HEK293 (cell line): ENCODE measurements around the gene ZFC3H1.

Source experiments
- CTCF ChIA-PET: fragments of 350-600 bp; formaldehyde crosslinking; extraction: SDS; loops from one replicate; lab custom pipeline; 2021; ENCODE audit warnings: antibody characterized with exemption; lab: Yijun Ruan, JAX
- POLR2A ChIA-PET: fragments of 300-600 bp; formaldehyde crosslinking; extraction: SDS; loops from one replicate; lab custom pipeline; 2020; ENCODE audit warnings: antibody characterized with exemption, inconsistent platforms; lab: Yijun Ruan, JAX
- H3K27ac ChIP-seq: fragments of 200-500 bp; sonication (Bioruptor generic); 2 replicates; pipeline ENCODE4 v1.5.1; 2014; ENCODE audit warnings: low read depth, low read length, control low read depth, inconsistent platforms; ENCODE audit errors: extremely low read depth
- H3K36me3 ChIP-seq, 2 experiments: fragments of 200-500 bp in 1 of 2; sonication (Bioruptor generic) in 1 of 2; 1 replicate in 1 of 2; 2 replicates in 1 of 2; pipeline ENCODE4 v1.5.1; 2014 to 2017; ENCODE audit warnings: inconsistent platforms in 2 of 2, low read length in 2 of 2; ENCODE audit not compliant: control insufficient read depth in 2 of 2, insufficient read depth in 1 of 2
- H3K4me1 ChIP-seq: fragments of 200-500 bp; sonication (Bioruptor generic); 2 replicates; pipeline ENCODE4 v1.5.1; 2014; ENCODE audit warnings: mild to moderate bottlenecking, low read length, inconsistent platforms; ENCODE audit not compliant: control insufficient read depth, insufficient read depth
- H3K4me3 ChIP-seq: 2 replicates; pipeline ENCODE4 v1.5.1; 2011; ENCODE audit warnings: low read depth, mild to moderate bottlenecking, control low read depth, low read length, moderate library complexity
- H3K9me3 ChIP-seq: fragments of 200-500 bp; sonication (Bioruptor generic); 2 replicates; pipeline ENCODE4 v1.5.1; 2014; ENCODE audit warnings: low read depth, low read length, inconsistent platforms; ENCODE audit not compliant: control insufficient read depth, insufficient read depth
- ATF2 ChIP-seq: fragments of 450-650 bp; formaldehyde crosslinking; IDR thresholded peaks from 2 replicates; pipeline ENCODE4 v1.5.1; 2016; ENCODE audit warnings: missing biosample characterization, missing genetic modification characterization, low read depth
- BCL11A ChIP-seq: fragments of 450-650 bp; formaldehyde crosslinking; IDR thresholded peaks from 2 replicates; pipeline ENCODE4 v1.5.1; 2016; ENCODE audit warnings: low read depth, missing biosample characterization, missing genetic modification characterization
- MEIS1 ChIP-seq: sonication (generic); formaldehyde crosslinking; IDR thresholded peaks from 2 replicates; pipeline ENCODE4 v1.8.1; 2022; ENCODE audit warnings: missing genetic modification reagents, mild to moderate bottlenecking, borderline replicate concordance
- MYNN ChIP-seq: fragments of 450-650 bp; formaldehyde crosslinking; IDR thresholded peaks from 2 replicates; pipeline ENCODE4 v1.5.1; 2016; ENCODE audit warnings: missing biosample characterization, missing genetic modification characterization, borderline replicate concordance
- PRDM10 ChIP-seq: fragments of 450-650 bp; formaldehyde crosslinking; IDR thresholded peaks from 2 replicates; pipeline ENCODE4 v1.5.1; 2016; ENCODE audit warnings: missing biosample characterization, missing genetic modification characterization
- ZBTB17 ChIP-seq: fragments of 450-650 bp; formaldehyde crosslinking; IDR thresholded peaks from 2 replicates; pipeline ENCODE4 v1.5.1; 2016; ENCODE audit warnings: missing biosample characterization, missing genetic modification characterization
- ZBTB44 ChIP-seq: fragments of 450-650 bp; IDR thresholded peaks from 2 replicates; pipeline ENCODE4 v1.5.1; 2018; ENCODE audit warnings: missing biosample characterization, mild to moderate bottlenecking, missing genetic modification characterization
- ZFP69B ChIP-seq: fragments of 450-650 bp; formaldehyde crosslinking; IDR thresholded peaks from 2 replicates; pipeline ENCODE4 v1.5.1; 2016; ENCODE audit warnings: missing biosample characterization, missing genetic modification characterization
- ZNF157 ChIP-seq: fragments of 450-650 bp; formaldehyde crosslinking; IDR thresholded peaks from 2 replicates; pipeline ENCODE4 v1.5.1; 2016; ENCODE audit warnings: missing biosample characterization, missing genetic modification characterization
- ZNF239 ChIP-seq: fragments of 450-650 bp; formaldehyde crosslinking; IDR thresholded peaks from 2 replicates; pipeline ENCODE4 v1.5.1; 2016; ENCODE audit warnings: missing biosample characterization, missing genetic modification characterization
- ZNF324 ChIP-seq: fragments of 450-650 bp; formaldehyde crosslinking; IDR thresholded peaks from 2 replicates; pipeline ENCODE4 v1.5.1; 2016; ENCODE audit warnings: missing biosample characterization, missing genetic modification characterization
- ZNF335 ChIP-seq: fragments of 450-650 bp; formaldehyde crosslinking; conservative IDR thresholded peaks from 2 replicates; pipeline ENCODE4 v1.5.1; 2016; ENCODE audit warnings: missing biosample characterization, missing genetic modification characterization
- ZNF37A ChIP-seq: fragments of 450-650 bp; IDR thresholded peaks from 2 replicates; pipeline ENCODE4 v1.5.1; 2018; ENCODE audit warnings: missing biosample characterization, missing genetic modification characterization
- ZNF510 ChIP-seq: fragments of 450-650 bp; formaldehyde crosslinking; IDR thresholded peaks from 2 replicates; pipeline ENCODE4 v1.5.1; 2018; ENCODE audit warnings: mild to moderate bottlenecking, missing genetic modification characterization, missing biosample characterization; ENCODE audit not compliant: insufficient replicate concordance
- ZNF518A ChIP-seq: fragments of 450-650 bp; formaldehyde crosslinking; conservative IDR thresholded peaks from 2 replicates; pipeline ENCODE4 v1.5.1; 2016; ENCODE audit warnings: low read depth, missing biosample characterization, missing genetic modification characterization
- ZNF544 ChIP-seq: fragments of 450-650 bp; formaldehyde crosslinking; IDR thresholded peaks from 2 replicates; pipeline ENCODE4 v1.5.0; 2017; ENCODE audit warnings: missing biosample characterization, missing genetic modification characterization
- ZNF561 ChIP-seq: fragments of 450-650 bp; IDR thresholded peaks from 2 replicates; pipeline ENCODE4 v1.5.1; 2018; ENCODE audit warnings: missing biosample characterization, missing genetic modification characterization, borderline replicate concordance
- ZNF580 ChIP-seq: fragments of 450-650 bp; formaldehyde crosslinking; IDR thresholded peaks from 2 replicates; pipeline ENCODE4 v1.5.1; 2016; ENCODE audit warnings: missing biosample characterization, missing genetic modification characterization
- ZNF660 ChIP-seq: fragments of 450-650 bp; IDR thresholded peaks from 2 replicates; pipeline ENCODE4 v1.5.1; 2018; ENCODE audit warnings: missing biosample characterization, mild to moderate bottlenecking, missing genetic modification characterization
- ZNF670 ChIP-seq: fragments of 450-650 bp; formaldehyde crosslinking; IDR thresholded peaks from 2 replicates; pipeline ENCODE4 v1.5.1; 2016; ENCODE audit warnings: missing biosample characterization, missing genetic modification characterization, low read depth

ZFC3H1 gene

GRCh38 chr12:71601546-71601945 is 62.1 kb downstream of the ZFC3H1 start (continued):
- TF ChIP-seq ZNF510: no peak
- no peak for TF ChIP-seq ZNF544 (tag by site-specific recombination)
- TF ChIP-seq, all 188 proteins: peak for 0

- no peaks in the 10 kb centered on the region for H3K36me3 ChIP-seq
- no peak overlapping the region for H3K27ac ChIP-seq
- CTCF ChIA-PET: no interaction called here
- H3K4me1 ChIP-seq: no peaks in the 10 kb centered on the region
- H3K9me3 ChIP-seq: no peaks in the 10 kb centered on the region; the same call in 1 of the 2 replicates
- TF ChIP-seq ZFP69B (tag by site-specific recombination) (no peak), ATF2 (tag by site-specific recombination) (no peak), ZNF670 (no peak), ZNF157 (tag by site-specific recombination) (no peak), ZBTB44 (tag by site-specific recombination) (no peak), MYNN (no peak), ZBTB17 (tag by site-specific recombination) (no peak), ZNF324 (tag by site-specific recombination) (no peak), BCL11A (no peak)
- POLR2A ChIA-PET: no interaction called here
- H3K4me3 ChIP-seq: no peak overlapping the region
Observed at GRCh38 chr12:71599210-71599609, 64.4 kb downstream of the ZFC3H1 start.

GRCh38 chr12:71594214-71594948 is 69.3 kb downstream of the ZFC3H1 start:
- no peaks in the 10 kb centered on the region; the same call in 1 of the 2 replicates for H3K9me3 ChIP-seq
- ChIA-PET POLR2A (interaction anchor here (1.7 kb wide), 1 partner anchor 69 kb away, joined by 8 read pairs; the partner anchor contains the start of genes THAP2 and ZFC3H1), CTCF (interaction anchor here (0.6 to 1.7 kb wide), 6 partner anchors 26 to 249 kb away, joined by 3 to 9 read pairs (median 6); no protein-coding TSS in a partner anchor)
- no peak overlapping the region for H3K27ac ChIP-seq
- no peak overlapping the region for H3K4me3 ChIP-seq
- peaks cover 2% of the 10 kb centered on the region; the same call in 1 of the 2 replicates for H3K4me1 ChIP-seq
- H3K36me3 ChIP-seq: no peaks in the 10 kb centered on the region
- TF ChIP-seq ZNF660 (tag by site-specific recombination) (peak; percentile 79), MEIS1 (CRISPR knock-in tag) (no peak), ZNF580 (tag by site-specific recombination) (0 out of 2 replicates have a peak, but pooled peaks have one; percentile 32), PRDM10 (tag by site-specific recombination) (peak; percentile 33; the same call in 1 of the 2 replicates), ZNF518A (peak; percentile 72), ZNF37A (tag by site-specific recombination) (peak; percentile 55; the same call in 1 of the 2 replicates), ZNF239 (tag by site-specific recombination) (no peak), ZNF561 (tag by site-specific recombination) (0 out of 2 replicates have a peak, but pooled peaks have one; percentile 49), ZNF335 (tag by site-specific recombination) (0 out of 2 replicates have a peak, but pooled peaks have one; percentile 18)
